DND-41 (cell line): ENCODE data around the gene LEUTX.
A peak's percentile ranks its signal among the peaks of the same experiment; 100 is the strongest.

Experiments
- EZH2 ChIP-seq: IDR thresholded peaks from 3 replicates; pipeline ENCODE4 v1.6.1; 2012; ENCODE audit warnings: borderline replicate concordance, low read depth, mild to moderate bottlenecking, moderate library complexity, low read length, inconsistent platforms; ENCODE audit not compliant: severe bottlenecking
- TF ChIP-seq, protein P1 (sequence below): IDR thresholded peaks from 2 replicates; pipeline ENCODE4 v1.5.1; 2012; ENCODE audit warnings: borderline replicate concordance, low read length, moderate library complexity, mild to moderate bottlenecking; ENCODE audit not compliant: poor library complexity, severe bottlenecking; ENCODE audit errors: extremely low read depth

- TF ChIP-seq, protein P1, sequence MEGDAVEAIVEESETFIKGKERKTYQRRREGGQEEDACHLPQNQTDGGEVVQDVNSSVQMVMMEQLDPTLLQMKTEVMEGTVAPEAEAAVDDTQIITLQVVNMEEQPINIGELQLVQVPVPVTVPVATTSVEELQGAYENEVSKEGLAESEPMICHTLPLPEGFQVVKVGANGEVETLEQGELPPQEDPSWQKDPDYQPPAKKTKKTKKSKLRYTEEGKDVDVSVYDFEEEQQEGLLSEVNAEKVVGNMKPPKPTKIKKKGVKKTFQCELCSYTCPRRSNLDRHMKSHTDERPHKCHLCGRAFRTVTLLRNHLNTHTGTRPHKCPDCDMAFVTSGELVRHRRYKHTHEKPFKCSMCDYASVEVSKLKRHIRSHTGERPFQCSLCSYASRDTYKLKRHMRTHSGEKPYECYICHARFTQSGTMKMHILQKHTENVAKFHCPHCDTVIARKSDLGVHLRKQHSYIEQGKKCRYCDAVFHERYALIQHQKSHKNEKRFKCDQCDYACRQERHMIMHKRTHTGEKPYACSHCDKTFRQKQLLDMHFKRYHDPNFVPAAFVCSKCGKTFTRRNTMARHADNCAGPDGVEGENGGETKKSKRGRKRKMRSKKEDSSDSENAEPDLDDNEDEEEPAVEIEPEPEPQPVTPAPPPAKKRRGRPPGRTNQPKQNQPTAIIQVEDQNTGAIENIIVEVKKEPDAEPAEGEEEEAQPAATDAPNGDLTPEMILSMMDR, result peak; percentile 56
- no peak for TF ChIP-seq EZH2
Measured at GRCh38 chr19:39765091-39766076, 13.3 kb upstream of the LEUTX start.
